ENCODE results near the gene ZNF749. TPM values are rescaled to one million over a fixed set of nuclear protein-coding genes. Genes with fewer than 3 reads are reported as not detected.

ZNF749 gene
- total RNA-seq, 1 experiment from 2014 or later: 17.6 TPM

GRCh38 chr19:57434386-57435061, 601 bp upstream of the ZNF749 start:
- Histone ChIP-seq H3K27me3 (ENCODE audit: low read length) (no peaks in the 10 kb centered on the region), H3K4me3 (ENCODE audit: low read length) (peak overlapping the region; percentile 88), H2AFZ (ENCODE audit: low read length) (peak overlapping the region; percentile 94), H3K9me2 (replicated peaks; ENCODE audit: low read length) (no peaks in the 10 kb centered on the region), H3K4me1 (ENCODE audit: insufficient read depth, low read length) (peaks cover 14% of the 10 kb centered on the region), H3K79me2 (ENCODE audit: low read length) (peaks cover 42% of the 10 kb centered on the region), H3K27ac (ENCODE audit: low read length) (no peak overlapping the region), H3K9me3 (ENCODE audit: low read length) (no peaks in the 10 kb centered on the region), H3K9ac (ENCODE audit: low read length) (peak overlapping the region; percentile 86), H3K4me2 (ENCODE audit: low read length) (peak overlapping the region; percentile 87), H3K36me3 (ENCODE audit: low read depth, low read length) (peaks cover 25% of the 10 kb centered on the region), H4K20me1 (ENCODE audit: low read length) (no peaks in the 10 kb centered on the region), H3F3A (ENCODE audit: low read length, unreplicated experiment) (no peaks in the 10 kb centered on the region)
- DNase-seq (no peak), ATAC-seq (peak; percentile 1; the same call in 1 of the 2 replicates)
- CTCF ChIA-PET: no interaction called here
- TF ChIP-seq EZH2phosphoT487 (IDR thresholded peaks at IDR 0.05; ENCODE audit: borderline replicate concordance, low read length): no peak
- TF ChIP-seq CTCF (conservative IDR thresholded peaks at IDR 0.05; ENCODE audit: low read depth, low read length): no peak
- TF ChIP-seq EZH2 (IDR thresholded peaks at IDR 0.05; ENCODE audit: low read length, unreplicated experiment): no peak
- intact Hi-C loops (cut with micrococcal nuclease): loop anchor here (1.0 to 5.0 kb wide), 2 partner anchors 23 to 53 kb away; partner anchors contain the start of genes ZNF17 and ZNF419
- POLR2A ChIA-PET (ENCODE audit: unreplicated experiment): no interaction called here
- BruUV-seq (replicated peaks): TSS peak; percentile 92

- Histone ChIP-seq H3K27ac (ENCODE audit: low read length) (no peak overlapping the region), H3K27me3 (ENCODE audit: low read length) (no peaks in the 10 kb centered on the region), H4K20me1 (ENCODE audit: low read length) (no peaks in the 10 kb centered on the region), H3K4me3 (ENCODE audit: low read length) (peak overlapping the region; percentile 88), H3F3A (ENCODE audit: low read length, unreplicated experiment) (no peaks in the 10 kb centered on the region), H3K9ac (ENCODE audit: low read length) (peak overlapping the region; percentile 86; the same call in 1 of the 2 replicates), H3K36me3 (ENCODE audit: low read depth, low read length) (peaks cover 38% of the 10 kb centered on the region), H3K9me3 (ENCODE audit: low read length) (no peaks in the 10 kb centered on the region), H3K79me2 (ENCODE audit: low read length) (peaks cover 60% of the 10 kb centered on the region), H3K9me2 (replicated peaks; ENCODE audit: low read length) (no peaks in the 10 kb centered on the region), H3K4me1 (ENCODE audit: insufficient read depth, low read length) (peaks cover 14% of the 10 kb centered on the region), H3K4me2 (ENCODE audit: low read length) (peak overlapping the region; percentile 87), H2AFZ (ENCODE audit: low read length) (no peak overlapping the region)
- no peak for DNase-seq
- intact Hi-C loops (cut with micrococcal nuclease): loop anchor here (5.0 kb wide), 1 partner anchor 51 kb away; the partner anchor contains the start of gene ZNF419
- ATAC-seq: no peak
- no TSS peak for BruUV-seq (replicated peaks)
- POLR2A ChIA-PET (ENCODE audit: unreplicated experiment): no interaction called here
- TF ChIP-seq EZH2phosphoT487 (IDR thresholded peaks at IDR 0.05; ENCODE audit: borderline replicate concordance, low read length): no peak
- TF ChIP-seq CTCF (conservative IDR thresholded peaks at IDR 0.05; ENCODE audit: low read depth, low read length): no peak
- no peak for TF ChIP-seq EZH2 (IDR thresholded peaks at IDR 0.05; ENCODE audit: low read length, unreplicated experiment)
- CTCF ChIA-PET: no interaction called here
These were observed 1.3 kb downstream of the ZNF749 start for GRCh38 chr19:57436417-57436816.

GRCh38 chr19:57437931-57438330, 2.8 kb downstream of the ZNF749 start:
- H3K9ac ChIP-seq (ENCODE audit: low read length): no peak overlapping the region
- H3K4me1 ChIP-seq (ENCODE audit: insufficient read depth, low read length): peaks cover 14% of the 10 kb centered on the region
- no peak for DNase-seq
- H3K4me3 ChIP-seq (ENCODE audit: low read length): no peak overlapping the region
- ATAC-seq: no peak
- H3K9me3 ChIP-seq (ENCODE audit: low read length): peaks cover 2% of the 10 kb centered on the region
- no TSS peak for BruUV-seq (replicated peaks)
- no peaks in the 10 kb centered on the region for H3K27me3 ChIP-seq (ENCODE audit: low read length)
- POLR2A ChIA-PET (ENCODE audit: unreplicated experiment): no interaction called here
- H2AFZ ChIP-seq (ENCODE audit: low read length): no peak overlapping the region
- peaks cover 74% of the 10 kb centered on the region for H3K79me2 ChIP-seq (ENCODE audit: low read length)
- TF ChIP-seq EZH2 (IDR thresholded peaks at IDR 0.05; ENCODE audit: low read length, unreplicated experiment) (no peak), EZH2phosphoT487 (IDR thresholded peaks at IDR 0.05; ENCODE audit: borderline replicate concordance, low read length) (no peak), CTCF (conservative IDR thresholded peaks at IDR 0.05; ENCODE audit: low read depth, low read length) (no peak)
- H3F3A ChIP-seq (ENCODE audit: low read length, unreplicated experiment): no peaks in the 10 kb centered on the region
- intact Hi-C loops (cut with micrococcal nuclease): loop anchor here (5.0 kb wide), 1 partner anchor 49 kb away; the partner anchor contains the start of gene ZNF419
- no peaks in the 10 kb centered on the region for H4K20me1 ChIP-seq (ENCODE audit: low read length)
- no peak overlapping the region for H3K27ac ChIP-seq (ENCODE audit: low read length)
- H3K4me2 ChIP-seq (ENCODE audit: low read length): no peak overlapping the region
- no peaks in the 10 kb centered on the region for H3K9me2 ChIP-seq (replicated peaks; ENCODE audit: low read length)
- peaks cover 53% of the 10 kb centered on the region for H3K36me3 ChIP-seq (ENCODE audit: low read depth, low read length)
- CTCF ChIA-PET: no interaction called here

Data from PC-3 (cell line).